GM19463 (cell line): ENCODE results near the gene TTC3.
"Not testable (repeated sequence)": the region's sequence is repeated elsewhere in the genome, so short reads cannot be mapped to it uniquely, and the experiment has no call there.

ENCODE experiments used
- ATAC-seq: cut with Tn5 transposase; IDR thresholded peaks from one replicate; pipeline ENCODE4 v1.9.1; 2021; ENCODE audit warnings: mild to moderate bottlenecking, moderate library complexity; ENCODE audit not compliant: unreplicated experiment

Gene TTC3

DNA sequence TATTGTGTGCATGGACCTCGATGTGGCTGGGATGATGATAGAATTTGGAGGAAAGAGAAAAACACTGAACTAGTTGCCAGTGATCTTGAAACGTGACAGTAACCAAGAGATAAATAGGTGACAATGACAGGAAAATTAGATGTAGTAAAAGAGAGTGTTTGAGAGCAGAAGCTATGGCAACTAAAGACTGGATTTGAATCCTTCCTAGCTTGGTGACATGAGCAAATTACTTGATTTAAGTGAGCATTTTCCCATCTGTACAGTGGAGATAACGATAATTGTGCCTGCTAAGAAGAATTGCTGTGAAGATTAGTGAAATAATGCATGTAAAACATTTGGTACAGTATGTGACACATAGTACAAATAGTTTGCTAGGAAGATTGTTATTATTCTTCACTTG is 12.7 kb downstream of the TTC3 start:
- ATAC-seq: no peak

DNA sequence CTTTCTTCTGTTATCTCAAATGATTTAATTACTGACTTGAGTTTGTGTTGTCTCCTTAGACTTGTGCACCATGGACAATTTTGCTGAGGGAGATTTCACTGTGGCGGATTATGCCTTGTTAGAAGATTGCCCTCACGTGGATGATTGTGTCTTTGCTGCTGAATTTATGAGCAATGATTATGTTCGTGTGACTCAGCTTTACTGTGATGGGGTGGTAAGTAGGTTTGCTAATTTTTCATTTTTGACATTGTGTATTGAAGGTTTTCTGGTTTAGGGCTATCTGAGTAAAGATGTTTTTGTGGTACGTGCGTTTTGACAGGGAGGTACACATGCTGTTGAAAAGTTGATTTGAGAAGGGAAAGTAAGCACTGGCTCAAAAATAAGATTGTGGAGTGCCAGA is 14.1 kb downstream of the TTC3 start:
- no peak for ATAC-seq

DNA sequence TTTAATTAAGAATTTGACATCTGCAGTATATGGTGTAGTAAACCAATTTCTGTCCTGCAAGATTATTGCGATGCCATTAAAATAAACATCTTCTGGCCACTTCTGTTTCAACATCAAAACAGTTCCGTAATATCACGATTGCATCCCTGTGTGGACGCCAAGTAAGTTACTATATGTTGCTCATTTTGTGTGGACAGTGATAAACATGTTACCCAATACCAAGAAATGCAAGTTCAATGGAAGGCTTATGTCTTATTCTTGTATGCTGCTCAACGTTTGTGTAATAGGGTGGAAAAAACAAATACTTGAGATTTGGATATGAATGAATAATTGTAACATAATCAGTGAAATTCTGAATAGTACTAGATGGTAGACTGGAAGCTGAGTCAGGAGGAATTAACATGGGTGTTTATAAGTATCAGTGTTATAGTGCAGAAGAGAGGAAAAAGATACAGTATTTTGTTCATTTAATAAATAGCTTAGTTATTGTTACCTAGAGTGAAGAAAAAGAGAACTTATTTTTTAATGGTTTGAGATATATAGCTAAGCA is 15.2 kb downstream of the TTC3 start:
- no peak for ATAC-seq

DNA sequence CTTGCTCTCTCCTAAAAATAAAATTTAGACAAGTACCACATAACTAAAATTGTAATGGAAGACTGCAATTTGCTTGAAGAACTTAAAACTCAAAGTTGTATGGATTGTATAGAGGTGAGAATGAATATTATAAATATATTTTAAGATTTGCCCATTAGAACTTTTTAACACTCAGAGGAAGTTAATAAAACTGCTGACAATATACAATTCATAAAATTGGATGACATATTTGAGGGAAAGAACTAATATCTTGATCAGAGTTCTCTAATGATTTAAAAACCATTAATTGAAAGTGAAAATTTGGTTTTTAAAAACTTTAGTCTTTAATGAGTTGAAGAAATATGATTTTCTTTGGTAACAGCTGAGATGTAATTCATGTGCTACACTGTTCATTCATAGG is 20.9 kb downstream of the TTC3 start:
- no peak for ATAC-seq

DNA sequence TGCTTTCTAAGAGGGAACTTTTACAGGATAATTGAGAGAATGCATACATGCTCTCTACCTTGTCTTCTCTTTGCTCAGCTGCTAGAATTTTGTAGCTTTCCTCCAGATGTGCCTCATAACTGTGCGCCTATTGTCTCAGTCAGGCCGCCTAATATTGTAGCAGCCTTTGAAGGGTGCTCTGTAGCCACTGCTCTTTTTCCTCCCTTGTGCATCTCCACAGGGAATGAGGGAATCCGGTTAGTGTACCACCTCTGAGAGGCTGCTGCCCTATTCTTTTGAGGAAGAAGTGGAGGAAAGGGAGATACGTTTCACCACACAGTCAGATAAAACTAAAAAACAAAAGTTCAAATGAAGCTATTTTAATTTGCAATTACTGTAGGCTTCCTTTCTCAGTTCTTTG is 22.8 kb downstream of the TTC3 start:
- ATAC-seq: no peak

DNA sequence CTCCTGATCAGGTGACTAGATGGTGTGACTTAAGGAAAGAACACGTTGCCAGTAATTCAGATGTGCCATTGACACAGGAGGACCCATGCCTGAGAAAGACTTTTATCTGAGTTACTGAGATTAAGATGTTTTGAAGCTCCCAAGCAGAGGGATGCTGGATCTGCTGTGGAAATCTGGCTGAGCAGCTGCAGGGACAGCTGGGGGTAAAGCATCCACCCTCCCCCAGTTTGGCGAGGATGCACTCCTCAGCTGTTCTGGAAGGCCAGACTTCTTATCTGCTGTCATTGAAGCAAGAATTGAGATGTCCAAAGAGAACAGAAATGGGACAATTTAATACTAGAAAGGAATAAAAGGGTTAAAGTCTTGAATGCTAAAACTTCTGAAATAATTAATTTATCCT is 25.7 kb downstream of the TTC3 start:
- ATAC-seq: no peak

DNA sequence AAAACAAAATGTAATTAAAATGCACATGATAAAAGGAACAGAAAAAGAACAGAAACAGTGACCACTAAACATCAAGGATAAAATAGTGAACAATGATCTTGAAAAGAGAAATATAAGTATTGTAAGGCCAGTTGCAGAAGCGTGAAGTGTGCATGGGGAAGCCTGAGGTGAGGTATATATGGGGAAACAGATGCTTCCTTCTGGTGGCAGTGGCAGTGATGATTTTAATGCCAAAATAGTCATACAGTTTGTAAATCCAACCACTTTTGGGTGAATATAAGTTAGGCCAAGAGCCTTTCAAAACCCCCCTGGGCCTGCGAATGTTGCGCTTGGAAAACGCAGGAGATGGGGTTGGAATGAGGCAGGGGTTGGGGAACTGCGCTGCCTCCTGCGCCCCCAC is 27.3 kb downstream of the TTC3 start:
- no peak for ATAC-seq

DNA sequence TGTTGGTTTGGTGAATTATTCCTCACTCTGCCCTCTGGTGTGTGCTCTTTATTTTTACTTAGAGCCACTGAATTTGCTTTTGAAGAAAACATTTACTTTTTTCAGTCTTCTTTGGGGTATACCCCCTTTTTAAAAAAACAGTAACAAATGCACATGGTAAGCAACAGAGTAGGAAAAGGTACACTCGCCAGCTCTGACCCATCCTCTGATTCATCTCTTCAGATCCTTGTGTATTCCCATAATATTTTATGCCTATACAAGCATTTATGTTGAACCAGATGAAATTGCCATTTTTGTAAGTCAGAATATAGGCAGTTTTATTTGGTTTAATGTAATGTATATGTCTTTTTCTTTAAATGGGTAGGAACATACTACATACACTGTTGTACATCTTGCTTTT is 28.3 kb downstream of the TTC3 start:
- ATAC-seq: no peak

DNA sequence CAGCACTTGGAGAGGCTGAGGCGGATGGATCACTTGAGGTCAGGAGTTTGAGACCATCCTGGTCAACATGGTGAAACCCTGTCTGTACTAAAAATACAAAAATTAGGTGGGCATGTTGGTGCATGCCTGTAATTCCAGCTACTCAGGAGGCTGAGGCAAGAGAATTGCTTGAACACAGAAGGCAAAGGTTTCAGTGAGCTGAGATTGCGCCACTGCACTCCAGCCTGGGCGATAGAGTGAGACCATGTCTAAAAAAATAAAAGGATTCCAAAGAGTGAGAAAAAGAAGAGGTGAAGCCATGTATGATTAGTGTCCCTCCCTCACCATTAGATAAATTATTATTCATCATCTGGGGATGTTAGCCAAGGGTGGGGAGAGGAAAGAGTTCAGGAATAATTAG is 29.7 kb downstream of the TTC3 start:
- ATAC-seq: not testable (repeated sequence)

DNA sequence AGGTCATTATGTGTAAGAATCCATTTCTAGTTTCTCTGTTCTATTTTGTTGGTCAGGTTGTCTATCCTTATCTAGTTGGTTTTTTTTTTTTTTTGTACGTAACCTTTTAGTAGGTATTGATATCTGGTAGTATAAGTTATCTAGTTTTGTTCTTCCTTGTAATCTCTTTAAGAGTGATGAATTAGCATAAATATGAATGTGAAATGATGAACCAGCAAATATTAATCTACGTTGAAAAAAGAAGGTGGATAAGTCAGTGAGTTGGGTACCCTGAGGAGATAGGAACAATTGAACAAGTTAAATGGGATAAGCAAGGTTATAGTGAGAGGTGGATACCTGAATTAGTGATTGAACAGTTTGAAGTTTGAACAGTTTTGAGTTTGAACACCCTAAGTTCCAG is 33.9 kb downstream of the TTC3 start:
- no peak for ATAC-seq

DNA sequence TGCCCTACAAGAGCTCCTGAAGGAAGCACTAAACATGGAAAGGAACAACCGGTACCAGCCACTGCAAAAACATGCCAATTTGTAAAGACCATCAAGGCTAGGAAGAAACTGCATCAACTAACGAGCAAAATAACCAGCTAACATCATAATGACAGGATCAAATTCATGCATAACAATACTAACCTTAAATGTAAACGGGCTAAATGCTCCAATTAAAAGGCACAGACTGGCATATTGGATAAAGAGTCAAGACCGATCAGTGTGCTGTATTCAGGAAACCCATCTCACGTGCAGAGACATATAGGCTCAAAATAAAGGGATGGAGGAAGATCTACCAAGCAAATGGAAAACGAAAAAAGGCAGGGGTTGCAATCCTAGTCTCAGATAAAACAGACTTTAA is 38.0 kb downstream of the TTC3 start:
- not testable (repeated sequence) for ATAC-seq

DNA sequence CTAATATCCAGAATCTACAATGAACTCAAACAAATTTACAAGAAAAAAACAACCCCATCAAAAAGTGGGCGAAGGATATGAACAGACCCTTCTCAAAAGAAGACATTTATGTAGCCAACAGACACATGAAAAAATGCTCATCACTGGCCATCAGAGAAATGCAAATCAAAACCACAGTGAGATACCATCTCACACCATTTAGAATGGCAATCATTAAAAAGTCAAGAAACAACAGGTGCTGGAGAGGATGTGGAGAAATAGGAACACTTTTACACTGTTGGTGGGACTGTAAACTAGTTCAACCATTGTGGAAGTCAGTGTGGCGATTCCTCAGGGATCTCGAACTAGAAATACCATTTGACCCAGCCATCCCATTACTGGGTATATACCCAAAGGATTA is 41.2 kb downstream of the TTC3 start:
- not testable (repeated sequence) for ATAC-seq

DNA sequence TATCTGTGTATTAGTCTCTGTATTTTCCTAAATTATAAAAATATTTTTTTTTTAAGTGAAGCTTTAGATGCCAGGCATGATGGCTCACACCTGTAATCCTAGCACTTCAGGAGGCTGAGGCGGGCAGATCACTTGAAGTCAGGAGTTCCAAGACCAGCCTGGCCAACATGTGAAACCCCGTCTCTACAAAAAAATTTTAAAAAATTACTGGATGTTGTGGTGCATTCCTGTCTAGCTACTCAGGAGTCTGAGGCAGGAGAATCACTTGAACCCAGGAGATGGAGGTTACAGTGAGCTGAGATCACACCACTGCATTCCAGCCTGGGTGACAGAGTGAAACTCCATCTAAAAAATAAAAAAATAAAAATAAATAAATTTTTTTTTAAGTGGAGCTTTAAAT is 43.4 kb downstream of the TTC3 start:
- ATAC-seq: not testable (repeated sequence)

DNA sequence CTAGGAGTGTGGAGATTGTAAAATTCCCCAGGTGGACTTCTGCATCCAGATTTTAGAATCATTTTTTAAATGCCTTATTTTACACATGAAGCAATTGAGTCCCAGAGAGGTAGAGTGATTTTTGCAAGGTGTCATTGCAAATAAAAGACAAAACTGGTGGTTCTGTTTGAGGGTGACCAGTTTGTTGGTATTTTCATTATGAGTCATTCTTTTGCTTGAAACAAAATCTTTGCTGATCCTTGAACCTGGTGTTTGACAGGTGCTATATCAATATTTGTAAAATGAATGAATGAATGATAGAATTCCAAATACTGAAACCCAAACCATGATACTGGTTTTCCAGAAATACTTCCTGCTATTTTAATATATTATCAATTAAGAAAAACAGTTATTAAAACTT is 44.1 kb downstream of the TTC3 start:
- ATAC-seq: no peak

DNA sequence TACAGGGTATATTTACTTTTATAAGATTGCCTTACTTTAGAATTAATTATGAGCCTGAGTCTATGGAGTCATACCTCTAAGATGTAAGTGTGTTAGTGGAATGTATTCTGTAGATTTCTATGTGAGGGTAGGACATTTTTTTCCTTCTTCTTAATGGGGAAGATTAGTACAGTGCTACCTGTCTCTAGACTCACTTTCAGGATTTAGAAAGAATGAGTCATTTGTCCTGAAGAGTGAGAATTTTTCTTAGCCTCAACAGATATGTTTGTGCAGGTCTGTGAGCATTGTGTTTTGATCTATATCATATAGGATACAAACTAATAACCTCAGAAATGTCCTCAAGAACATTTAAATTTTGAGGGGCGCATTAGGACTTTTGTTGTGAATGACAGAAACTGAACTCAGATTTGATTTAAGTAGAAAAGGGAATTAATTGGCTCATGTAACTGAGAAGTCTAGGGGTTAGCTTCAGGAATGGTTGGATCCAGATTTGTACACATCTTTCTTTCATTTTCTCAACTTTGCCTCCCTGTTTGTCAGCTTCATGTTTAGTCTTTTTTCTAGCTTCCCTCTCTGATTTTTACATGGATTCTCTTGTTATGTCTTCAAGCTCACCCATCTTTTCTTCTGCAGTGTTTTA is 45.3 kb downstream of the TTC3 start:
- ATAC-seq: no peak

DNA sequence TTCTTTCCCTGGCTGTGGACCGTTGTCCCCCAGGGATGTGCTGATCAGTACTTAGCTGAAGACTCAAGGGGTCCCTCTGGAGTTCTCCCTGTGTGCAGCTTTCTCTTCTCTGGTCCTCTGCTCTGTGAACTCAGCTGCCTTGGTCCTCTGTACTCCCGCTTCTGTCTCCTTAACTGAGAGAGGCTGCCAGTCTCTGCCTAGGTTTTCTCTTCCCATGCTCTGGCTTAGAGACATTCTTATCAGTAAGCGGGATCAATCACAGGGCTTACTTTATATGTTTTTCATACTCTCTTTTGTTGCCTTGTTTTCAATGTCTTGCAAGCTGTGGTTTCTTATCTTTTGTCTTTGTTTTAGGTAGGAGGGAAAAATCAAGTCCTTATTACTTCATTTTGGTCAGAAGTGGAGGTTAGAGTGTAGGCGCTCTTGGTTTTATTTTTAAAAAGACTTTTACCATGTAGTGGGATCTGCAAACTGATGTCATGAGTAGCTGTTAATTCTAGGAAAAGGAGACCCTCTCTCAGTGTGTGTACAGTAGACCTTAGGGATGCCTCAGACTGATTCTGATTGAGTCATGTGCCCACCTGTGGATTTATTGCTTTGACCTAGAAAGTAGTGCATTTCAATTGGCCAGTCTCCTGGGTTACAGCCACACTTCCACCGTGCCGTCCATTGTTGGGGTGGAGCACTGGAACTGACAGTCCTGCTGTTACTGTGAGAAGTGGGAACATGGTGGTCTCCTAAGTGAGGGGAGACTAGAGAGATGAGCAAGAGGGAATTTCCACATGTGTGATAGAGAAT is 46.6 kb downstream of the TTC3 start:
- no peak for ATAC-seq

DNA sequence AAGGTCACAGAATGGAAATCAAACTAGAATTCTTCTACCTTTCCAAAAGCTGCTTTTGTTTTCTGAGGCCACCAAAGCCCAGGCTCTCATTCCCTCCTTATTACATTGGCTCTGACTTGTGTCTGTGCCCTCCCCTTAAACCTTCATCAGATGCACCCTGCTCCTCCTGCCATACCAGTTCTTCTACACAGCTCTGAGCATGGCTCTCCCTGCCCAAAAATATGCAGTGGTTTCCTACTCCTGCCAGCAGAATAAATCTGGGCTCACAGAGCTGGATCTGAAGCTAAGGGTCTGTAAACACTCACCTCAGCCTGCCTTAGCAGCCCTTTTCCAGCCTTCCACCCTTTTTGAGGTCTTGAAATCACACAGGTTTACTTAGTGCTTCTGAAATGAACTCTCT is 55.0 kb downstream of the TTC3 start:
- no peak for ATAC-seq

DNA sequence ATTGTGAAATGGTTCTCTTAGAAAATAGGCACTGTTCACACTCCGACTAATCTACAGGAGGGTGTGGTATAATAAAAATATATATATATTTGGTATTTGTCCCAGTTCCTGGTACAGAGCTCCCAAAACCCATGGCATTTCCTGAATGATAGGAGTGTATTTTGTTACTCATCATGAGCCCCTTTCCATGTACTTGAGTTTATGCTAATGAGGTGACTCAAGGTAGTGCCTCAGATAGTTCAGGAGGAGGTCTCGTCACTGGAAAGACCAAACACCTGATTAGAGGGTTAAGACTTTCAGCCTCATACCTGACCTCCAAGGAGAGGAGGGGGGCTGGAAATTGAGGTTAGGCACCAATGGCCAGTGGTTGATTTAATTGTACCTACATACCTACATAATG is 57.9 kb downstream of the TTC3 start:
- ATAC-seq: no peak

DNA sequence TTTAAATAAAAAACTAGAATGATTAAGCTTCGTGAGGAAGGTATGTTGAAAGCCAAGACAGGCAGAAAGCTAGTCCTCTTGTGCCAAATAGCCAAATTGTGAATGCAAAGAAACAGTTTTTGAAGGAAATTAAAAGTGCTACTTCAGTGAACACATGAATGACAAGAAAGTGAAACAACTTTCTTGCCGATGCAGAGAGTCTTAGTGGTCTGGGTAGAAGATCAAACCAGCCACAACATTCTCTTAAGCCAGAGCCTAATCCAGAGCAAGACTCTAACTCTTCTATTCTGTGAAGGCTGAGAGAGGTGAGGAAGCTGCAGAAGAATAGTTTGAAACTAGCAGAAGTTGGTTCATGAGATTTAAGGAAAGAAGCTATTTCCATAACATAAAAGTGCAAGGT is 63.2 kb downstream of the TTC3 start:
- no peak for ATAC-seq

DNA sequence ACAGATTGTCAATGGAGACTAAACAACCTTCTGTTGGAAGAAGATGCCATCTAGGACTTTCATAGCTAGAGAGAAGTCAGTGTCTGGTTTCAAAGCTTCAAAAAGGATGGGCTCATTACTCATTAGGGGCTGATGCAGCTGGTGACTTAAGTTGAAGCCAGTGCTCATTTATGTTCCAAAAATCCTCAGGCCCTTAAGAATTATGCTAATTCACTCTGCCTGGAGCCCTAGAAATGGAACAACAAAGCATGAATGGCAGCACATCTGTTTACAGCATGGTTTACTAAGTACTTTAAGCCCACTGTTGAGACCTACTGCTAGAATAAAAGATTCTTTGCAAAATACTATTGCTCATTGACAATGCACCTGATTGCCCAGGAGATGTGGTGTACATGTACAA is 63.7 kb downstream of the TTC3 start:
- no peak for ATAC-seq

DNA sequence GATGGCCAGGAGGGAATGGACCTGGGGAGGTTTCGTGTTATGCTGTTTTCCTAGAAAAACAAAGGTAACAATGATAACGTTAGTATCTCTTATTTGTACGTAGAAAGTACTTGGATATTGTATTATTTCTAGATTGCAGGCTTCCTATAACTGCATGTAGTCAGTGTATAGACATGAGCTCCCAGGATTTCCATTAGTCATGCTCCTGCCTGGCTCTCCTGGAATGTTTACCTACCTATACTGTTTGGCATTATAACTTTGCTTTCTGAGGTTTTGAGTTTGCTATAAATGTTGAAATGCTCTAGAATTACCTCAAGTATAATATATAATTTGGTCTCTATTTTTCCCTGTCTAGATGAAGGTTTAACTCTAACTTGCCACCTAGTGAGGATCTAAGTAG is 66.1 kb downstream of the TTC3 start:
- no peak for ATAC-seq

DNA sequence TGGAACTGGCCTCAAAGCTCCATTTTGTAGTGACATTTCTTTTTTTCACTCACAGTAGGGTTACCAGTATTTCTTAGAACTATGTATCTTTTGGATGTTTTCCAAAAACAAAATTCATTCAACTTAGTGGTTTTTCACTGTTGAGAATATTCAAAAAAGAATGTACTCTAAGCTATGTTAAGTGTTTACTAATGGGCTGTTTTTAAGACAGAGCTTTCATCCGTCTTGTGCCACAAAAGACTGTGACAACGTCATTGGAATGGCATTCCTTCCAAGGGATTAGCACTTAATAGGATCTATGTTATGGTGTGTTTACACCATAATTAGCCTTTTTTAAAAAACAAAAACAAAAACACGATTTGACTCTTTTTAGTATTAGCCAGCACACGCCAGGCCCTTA is 66.8 kb downstream of the TTC3 start:
- ATAC-seq: no peak
